GM23248 (cell line): ENCODE data around the gene DLX6.

Source experiments
- EZH2 ChIP-seq: fragments of 200-600 bp; sonication (generic); IDR thresholded peaks from 2 replicates; pipeline ENCODE4 v1.6.1; 2018; ENCODE audit warnings: antibody characterized with exemption, mild to moderate bottlenecking; ENCODE audit not compliant: insufficient read depth, poor library complexity, severe bottlenecking
- EZH2phosphoT487 ChIP-seq: fragments of 200-600 bp; sonication (generic); IDR thresholded peaks from 2 replicates; pipeline ENCODE4 v1.6.1; 2018; ENCODE audit warnings: antibody characterized with exemption, moderate library complexity, mild to moderate bottlenecking, low read depth; ENCODE audit not compliant: insufficient read depth

DNA sequence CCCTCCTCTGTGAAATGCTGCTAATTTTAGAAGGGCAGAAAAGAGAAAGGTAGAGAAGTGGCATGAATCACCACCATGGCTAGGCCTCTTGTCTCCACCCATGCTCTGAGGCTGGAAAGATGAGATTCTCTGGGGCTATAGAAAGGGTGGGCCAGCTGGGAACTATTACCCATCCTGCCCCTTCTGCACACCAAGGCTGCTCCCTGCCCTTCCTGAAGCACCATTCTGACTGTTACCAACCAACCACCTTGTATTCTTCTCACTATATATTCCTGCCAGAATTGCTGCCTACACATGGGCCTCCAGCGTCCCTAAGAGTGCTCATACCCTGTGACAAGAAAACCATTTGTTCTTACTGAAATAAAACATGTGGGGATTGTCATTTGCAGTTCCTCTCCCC is 11.4 kb upstream of the DLX6 start:
- TF ChIP-seq EZH2 (no peak), EZH2phosphoT487 (no peak)
